ENCODE measurements around the gene TOP1. TPM values are rescaled to one million over a fixed set of nuclear protein-coding genes. Genes with fewer than 3 reads are reported as not detected.

TOP1 gene
- polyA plus RNA-seq, 2 of the 4 experiments (the other 2 are of a cell fraction): 20.8 to 70.6 TPM

GRCh38 chr20:41166201-41167117 lies 137.8 kb downstream of the TOP1 start:
- FAIRE-seq: no peak
- Histone ChIP-seq H3K4me3 (no peak overlapping the region), H3K9me3 (no peaks in the 10 kb centered on the region), H3K27ac (no peak overlapping the region), H3K4me1 (no peaks in the 10 kb centered on the region), H3K4me2 (no peak overlapping the region)
- ATAC-seq: no peak
- WGBS (ENCODE audit: missing lambda C conversion rate): 90% methylated on average over 27 of the region's 27 CpGs
- no peak for TF ChIP-seq CBX8 (IDR thresholded peaks at IDR 0.05)
- no peak for DNase-seq (ENCODE audit: low read depth in 1 of 2, low spot score in 1 of 2)
- ChIA-PET CTCF (interaction anchor here (0.7 to 12.1 kb wide), 7 partner anchors 10 to 175 kb away, joined by 3 to 248 read pairs (median 5); partner anchors contain the start of gene LPIN3), POLR2A (no interaction called here)

- ChIA-PET POLR2A (no interaction called here), CTCF (interaction anchor here (0.7 to 12.1 kb wide), 7 partner anchors 14 to 174 kb away, joined by 3 to 248 read pairs (median 5); partner anchors contain the start of gene LPIN3)
- no peak for FAIRE-seq
- 88% methylated on average over 3 of the region's 3 CpGs for WGBS (ENCODE audit: missing lambda C conversion rate)
- TF ChIP-seq HOXB5 (CRISPR knock-in tag; IDR thresholded peaks at IDR 0.05): no peak
- no peak for TF ChIP-seq SREBF2 (IDR thresholded peaks at IDR 0.05)
- TF ChIP-seq ELK1 (IDR thresholded peaks at IDR 0.05; ENCODE audit: low read depth, low read length): no peak
- Histone ChIP-seq H3K9me3 (no peaks in the 10 kb centered on the region), H3K4me2 (no peak overlapping the region), H3K4me3 (no peak overlapping the region), H3K4me1 (no peaks in the 10 kb centered on the region), H3K27ac (no peak overlapping the region)
- ATAC-seq: no peak; a peak in 1 of 6 replicates
- no peak for DNase-seq (ENCODE audit: low read depth in 1 of 2, low spot score in 1 of 2)
Observed at GRCh38 chr20:41167118-41167470, 138.5 kb downstream of the TOP1 start.

- H3K4me3 ChIP-seq: no peak overlapping the region
- DNase-seq (ENCODE audit: low read depth in 1 of 2, low spot score in 1 of 2): no peak
- FAIRE-seq: no peak
- no peaks in the 10 kb centered on the region for H3K4me1 ChIP-seq
- CTCF ChIA-PET: interaction anchor here (0.9 to 12.1 kb wide), 7 partner anchors 10 to 173 kb away, joined by 3 to 248 read pairs (median 5); partner anchors contain the start of gene LPIN3
- TF ChIP-seq E2F6 (IDR thresholded peaks at IDR 0.05; ENCODE audit: borderline replicate concordance, low read depth): no peak
- no peak for TF ChIP-seq CEBPB (IDR thresholded peaks at IDR 0.05)
- TF ChIP-seq EP300 (IDR thresholded peaks at IDR 0.05): no peak
- TF ChIP-seq ZSCAN20 (CRISPR knock-in tag; IDR thresholded peaks at IDR 0.05): no peak
- TF ChIP-seq HDAC2 (IDR thresholded peaks at IDR 0.05): no peak
- TF ChIP-seq FOXS1 (CRISPR knock-in tag; IDR thresholded peaks at IDR 0.05): no peak
- TF ChIP-seq FOSB (CRISPR knock-in tag; IDR thresholded peaks at IDR 0.05): no peak
- no peak for TF ChIP-seq EHMT2 (IDR thresholded peaks at IDR 0.05; ENCODE audit: low read depth)
- no peak for TF ChIP-seq CTCF (IDR thresholded peaks at IDR 0.05)
- no peak for TF ChIP-seq GATA3 (IDR thresholded peaks at IDR 0.05; ENCODE audit: borderline replicate concordance)
- TF ChIP-seq HOXB13 (CRISPR knock-in tag; IDR thresholded peaks at IDR 0.05; ENCODE audit: low read depth): no peak
- no peak for TF ChIP-seq ZC3H11A (IDR thresholded peaks at IDR 0.05)
- TF ChIP-seq MAX (IDR thresholded peaks at IDR 0.05): no peak
- TF ChIP-seq SREBF2 (IDR thresholded peaks at IDR 0.05): no peak
- no peak for TF ChIP-seq POLR2AphosphoS2 (conservative IDR thresholded peaks at IDR 0.05; ENCODE audit: low read length)
- H3K9me3 ChIP-seq: no peaks in the 10 kb centered on the region
- WGBS (ENCODE audit: missing lambda C conversion rate): 95% methylated on average over 11 of the region's 11 CpGs
- no peak overlapping the region for H3K27ac ChIP-seq
- no peak overlapping the region for H3K4me2 ChIP-seq
- no peak for ATAC-seq
- POLR2A ChIA-PET: no interaction called here
Observed at GRCh38 chr20:41167481-41168253, 139.0 kb downstream of the TOP1 start.

All from A549 (cell line).